Stromal cell of bone marrow (primary cell): ENCODE measurements around the gene ABTB2.

Experiments used
- DNase-seq: peaks from one replicate; pipeline ENCODE4 v3.0.0-alpha.2; 2012; ENCODE audit warnings: low read depth

The ABTB2 gene

DNA sequence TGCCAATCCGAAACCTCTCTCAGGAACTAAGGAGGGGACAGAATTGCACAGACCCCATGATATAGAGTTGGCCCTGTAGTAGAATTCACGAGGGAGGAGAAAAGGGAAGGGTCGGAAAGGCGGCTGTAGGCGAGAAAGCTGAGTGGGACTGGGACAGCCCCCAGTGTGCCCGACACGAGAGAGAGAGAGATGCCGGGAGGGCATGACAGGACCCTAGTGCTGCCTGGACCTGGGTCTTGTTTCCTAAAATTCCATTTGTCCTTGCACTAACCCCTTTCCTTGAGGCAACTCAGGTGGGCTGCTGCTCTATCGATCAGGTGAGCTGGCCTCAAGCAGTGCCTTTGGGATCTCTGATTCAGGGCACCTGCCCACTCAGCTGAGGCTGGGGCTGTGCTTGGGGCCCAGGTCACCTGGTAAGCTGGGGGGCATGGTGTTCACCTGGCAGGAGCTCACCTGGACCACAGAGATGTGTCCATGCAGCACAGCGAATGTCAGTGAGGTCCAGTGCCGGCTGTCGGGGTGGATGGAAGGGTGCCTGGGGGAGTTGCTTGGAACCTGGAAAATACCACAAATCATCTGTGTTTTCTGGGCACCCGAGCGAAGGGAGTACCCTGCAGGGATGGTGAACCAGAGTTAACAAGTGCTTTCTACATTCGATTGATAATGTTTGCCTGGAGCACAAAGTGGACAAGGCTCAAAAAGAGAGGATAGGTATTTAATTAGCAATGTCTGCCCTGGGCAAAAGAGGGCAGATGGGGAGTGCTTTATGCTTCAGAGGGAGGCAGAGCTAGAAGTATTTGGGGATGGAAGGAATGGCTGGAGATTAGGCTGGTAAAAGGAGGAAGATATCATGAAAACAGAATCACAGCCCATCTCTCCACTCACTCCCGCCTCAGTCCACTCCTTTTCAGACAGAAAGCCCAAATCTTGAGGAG, 190.7 kb downstream of the ABTB2 start:
- DNase-seq = no peak

DNA sequence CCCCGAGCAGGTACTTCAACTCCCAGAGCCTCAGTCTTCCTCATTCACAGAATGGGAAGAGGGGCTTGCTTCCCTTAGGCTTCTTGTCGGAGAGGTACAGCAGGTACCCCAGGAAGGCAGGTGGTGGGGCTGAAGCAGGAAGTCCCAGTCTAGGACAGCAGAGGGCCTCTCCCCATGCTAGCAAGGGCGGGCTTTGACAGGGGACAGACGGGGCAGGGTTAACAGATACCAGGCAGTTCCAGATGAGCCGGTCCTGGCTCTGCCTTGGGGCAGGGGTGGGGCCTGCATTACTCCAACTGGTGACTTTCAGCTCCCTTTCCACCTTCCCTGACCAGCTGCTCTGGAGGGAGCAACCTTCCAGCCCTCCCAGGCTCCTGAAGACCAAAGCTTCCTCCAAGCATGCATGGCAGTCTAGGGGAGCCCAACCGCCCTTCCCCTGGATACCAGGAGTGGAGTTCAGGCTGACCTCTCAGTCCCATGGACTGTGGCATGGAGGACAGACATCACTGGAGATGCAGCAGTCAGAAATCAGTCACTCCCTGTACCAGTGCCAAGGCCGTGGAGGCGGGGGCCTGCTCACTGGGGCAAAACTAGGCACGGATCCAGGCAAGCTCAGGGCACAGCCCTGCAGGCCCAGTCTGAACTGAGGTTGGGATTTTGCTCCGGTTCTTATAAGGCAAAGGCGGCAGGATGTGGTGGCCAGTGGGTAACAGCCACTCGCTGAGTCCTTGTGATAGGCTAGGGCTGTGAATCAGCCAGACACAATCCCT, 191.8 kb downstream of the ABTB2 start:
- DNase-seq = no peak

DNA sequence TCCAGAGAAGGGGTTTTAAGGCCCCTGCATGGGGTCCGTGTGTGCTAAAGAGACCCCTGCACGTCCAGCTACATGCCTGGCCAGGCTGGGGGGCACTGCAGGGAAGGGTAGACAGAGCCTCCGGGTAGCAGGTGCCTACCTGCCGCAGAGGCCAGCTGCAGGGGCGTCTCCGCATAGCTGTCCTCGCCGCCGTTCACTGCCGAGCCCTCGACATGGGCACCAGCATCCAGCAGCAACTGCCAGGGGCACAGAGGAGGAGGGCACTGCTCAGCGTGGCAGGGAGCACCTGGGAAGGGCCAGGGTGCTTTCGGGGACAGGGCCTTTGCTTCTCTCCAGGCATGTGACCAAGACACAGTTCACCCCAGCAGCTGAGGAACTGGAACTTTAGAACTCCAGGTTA, 192.7 kb downstream of the ABTB2 start:
- DNase-seq = no peak

DNA sequence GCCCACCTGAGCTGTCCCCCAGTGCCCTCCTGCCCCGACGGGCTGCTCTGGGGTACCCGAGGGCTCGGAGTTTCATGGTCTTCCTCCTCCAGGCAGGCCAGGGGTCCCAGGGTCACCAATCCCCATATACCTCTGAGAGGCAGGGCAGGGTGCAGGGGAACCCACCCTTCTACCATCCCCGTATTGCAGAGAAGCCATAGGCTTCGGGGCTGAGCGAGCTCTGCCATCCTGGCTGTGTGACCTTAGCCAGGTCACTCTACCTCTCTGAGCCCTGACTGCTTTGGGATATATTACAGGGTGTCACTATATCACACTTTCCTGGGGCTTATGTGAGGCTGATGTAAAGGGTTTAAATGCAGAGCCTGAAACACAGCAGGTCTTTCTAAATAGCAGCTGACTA, 195.0 kb downstream of the ABTB2 start:
- no peak for DNase-seq

DNA sequence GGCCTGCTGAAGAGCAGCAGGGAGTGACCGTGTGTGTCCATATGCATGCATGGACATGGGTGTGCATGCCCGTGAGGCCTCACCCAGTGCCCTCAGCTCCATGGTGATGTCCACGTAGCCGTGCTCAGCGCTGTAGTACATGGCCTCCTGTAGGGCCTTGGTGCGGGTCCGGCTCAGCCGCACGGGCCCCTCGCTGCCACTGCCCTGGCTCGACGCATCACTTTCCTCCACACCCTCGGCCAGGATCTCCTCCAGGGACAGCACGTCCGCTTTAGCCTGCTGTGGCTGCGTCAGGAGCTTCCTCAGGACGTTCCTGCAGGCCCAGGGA, 195.4 kb downstream of the ABTB2 start:
- no peak for DNase-seq

DNA sequence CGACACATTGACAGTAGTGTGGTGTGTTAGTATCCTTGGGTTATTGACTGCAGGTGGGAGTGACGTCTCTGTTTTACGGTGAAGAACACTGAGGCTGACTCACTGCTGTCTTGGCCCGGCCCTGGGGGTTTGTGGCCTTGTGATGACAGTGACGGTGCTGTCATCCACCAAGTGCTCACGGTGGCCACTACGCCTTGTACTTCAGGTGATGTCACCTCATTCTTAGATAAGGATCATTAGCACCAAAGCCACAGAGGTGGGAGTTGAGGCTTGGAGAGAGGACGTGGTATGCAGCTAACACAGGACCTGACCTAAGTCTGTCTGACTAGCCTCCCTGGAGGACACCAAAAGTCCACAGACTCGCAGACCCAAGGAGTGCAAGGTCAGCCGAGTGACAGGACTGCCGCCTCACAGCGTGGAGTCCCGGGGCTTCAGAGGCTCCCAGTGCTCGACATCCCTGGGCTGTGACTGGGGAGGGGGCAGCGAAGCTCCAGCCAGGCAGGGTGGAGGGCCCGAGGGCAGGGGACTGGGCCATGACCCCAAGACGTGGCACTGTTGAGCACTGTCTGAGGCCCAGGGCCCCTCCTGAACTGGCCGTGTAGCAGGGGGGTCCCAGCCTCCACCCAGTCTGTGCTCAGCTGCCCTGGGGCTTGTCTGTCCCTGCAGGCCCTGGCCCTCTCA, 195.9 kb downstream of the ABTB2 start:
- DNase-seq = no peak

DNA sequence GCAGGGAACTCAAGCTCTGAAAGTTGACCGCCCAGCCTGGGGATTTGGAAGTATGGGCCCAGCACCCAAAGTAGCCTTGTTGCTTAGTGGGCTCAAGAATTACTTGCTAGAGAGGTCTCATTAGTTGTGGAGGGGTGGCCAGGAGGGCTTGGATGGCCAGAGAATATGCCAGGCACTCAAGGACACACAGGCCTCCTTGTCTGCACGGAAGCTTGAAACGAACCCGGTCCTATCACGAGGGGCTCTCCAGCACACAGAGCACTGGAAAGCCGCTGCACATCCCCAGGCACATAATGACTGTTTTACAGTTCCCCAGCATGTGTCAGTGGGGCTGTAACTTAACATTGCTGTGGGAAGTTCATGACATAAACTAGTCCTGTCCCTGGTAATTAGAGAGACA, 196.4 kb downstream of the ABTB2 start:
- DNase-seq = no peak

DNA sequence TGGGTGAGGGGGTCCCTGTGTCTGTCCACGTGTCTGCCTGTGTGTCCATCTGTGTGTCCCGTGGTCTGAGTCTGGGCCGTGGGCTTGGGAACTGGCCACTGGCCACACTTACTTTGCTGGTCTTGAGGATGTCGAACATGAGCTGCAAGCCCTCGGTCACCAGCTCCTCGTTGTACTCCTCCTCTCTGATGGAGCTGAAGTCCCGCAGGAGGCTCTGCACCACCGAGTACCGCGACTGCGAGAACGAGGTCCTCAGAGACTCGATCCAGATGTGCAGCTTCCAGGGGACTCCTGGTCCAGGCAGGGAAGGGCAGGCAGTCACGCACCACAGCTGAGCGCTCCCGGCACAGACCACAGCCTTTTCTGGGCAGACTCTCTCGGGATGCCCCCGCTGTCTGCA, 197.0 kb downstream of the ABTB2 start:
- DNase-seq = no peak

DNA sequence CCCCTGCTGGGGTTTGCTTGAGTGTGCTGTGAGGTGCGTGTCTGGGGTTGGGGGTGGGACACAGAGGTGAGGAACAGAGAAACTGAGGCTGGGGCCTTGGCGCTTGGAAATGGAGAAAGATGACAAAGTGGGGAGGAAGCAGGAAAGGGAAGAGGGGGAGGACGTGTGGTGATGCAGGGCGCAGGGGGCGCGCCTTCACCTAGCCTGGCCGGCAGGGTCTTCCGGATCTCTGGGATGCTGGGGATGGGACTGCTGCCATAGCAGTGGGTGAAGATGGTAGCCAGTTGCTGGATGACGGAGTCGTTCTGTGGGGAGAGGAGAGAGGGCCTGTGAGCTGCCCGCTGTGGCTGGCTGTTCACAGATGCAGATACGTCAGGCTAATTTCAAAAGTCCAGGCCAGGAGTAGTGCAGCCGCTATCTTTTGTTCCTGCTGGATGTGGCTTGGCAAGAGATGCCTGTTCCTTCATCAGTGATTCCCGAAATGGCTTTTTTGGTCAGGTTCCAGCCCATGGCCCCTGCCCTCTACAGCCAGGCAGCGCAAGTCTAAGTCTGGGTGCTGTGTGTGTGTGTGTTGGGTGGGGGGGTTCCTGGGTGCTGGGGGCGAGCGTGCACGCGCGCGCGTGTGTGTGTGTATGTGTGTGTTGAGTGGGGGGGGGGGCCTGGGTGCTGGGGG, 197.6 kb downstream of the ABTB2 start:
- no peak for DNase-seq

DNA sequence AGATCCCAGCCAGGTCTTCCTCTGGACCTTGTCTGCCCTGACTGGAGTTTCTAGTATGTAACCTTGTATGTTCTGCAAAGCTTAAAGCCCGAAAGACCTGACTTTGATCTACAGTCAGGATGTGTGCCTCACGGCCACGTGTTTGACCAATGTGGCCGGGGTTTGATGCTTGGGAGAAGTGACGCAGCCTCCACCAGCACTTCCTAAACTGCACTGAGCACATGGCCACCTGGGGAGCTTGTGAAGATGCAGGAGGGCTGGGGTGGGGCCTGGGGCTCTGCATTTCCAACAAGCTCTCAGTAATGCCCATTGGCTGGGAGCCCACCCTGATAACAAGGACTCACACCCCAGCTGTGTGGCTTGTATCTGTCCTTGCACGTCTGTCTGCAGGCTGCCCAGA, 199.1 kb downstream of the ABTB2 start:
- no peak for DNase-seq

DNA sequence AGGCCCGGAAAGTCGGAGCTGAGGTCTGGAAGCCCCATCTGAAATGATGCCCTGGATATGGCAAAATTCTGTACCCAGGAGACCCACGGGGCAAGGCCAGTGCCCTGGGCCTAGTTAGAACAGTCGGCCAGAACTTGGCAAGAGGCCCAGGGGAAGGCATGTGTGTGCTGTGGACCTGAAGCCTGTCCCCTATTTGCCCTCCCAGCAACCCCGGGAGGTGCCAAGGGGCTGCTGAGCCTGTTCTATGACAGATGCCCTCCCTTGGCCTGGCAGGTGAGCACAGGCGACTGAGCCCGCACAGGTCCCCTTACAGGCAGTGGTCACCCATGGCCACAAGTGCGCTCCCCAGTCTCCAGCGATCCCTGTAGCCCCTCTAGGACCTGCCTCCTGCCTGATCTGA, 200.6 kb downstream of the ABTB2 start:
- DNase-seq = no peak

DNA sequence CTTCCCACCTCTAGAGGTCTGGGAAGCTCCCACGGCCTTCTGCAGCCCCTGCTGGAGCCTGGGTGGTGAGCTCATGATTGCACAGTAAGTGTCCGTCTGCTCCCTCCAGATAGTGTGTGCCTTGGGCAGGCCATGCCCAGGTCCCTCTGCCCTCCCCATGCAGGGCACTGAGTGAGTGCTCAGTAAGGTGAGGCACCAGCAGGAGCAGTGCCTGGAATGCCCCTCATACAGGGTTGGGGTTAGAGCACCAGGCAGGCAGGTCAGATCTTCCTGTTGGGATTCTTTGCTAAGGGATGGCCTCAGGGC, 202.1 kb downstream of the ABTB2 start:
- no peak for DNase-seq

DNA sequence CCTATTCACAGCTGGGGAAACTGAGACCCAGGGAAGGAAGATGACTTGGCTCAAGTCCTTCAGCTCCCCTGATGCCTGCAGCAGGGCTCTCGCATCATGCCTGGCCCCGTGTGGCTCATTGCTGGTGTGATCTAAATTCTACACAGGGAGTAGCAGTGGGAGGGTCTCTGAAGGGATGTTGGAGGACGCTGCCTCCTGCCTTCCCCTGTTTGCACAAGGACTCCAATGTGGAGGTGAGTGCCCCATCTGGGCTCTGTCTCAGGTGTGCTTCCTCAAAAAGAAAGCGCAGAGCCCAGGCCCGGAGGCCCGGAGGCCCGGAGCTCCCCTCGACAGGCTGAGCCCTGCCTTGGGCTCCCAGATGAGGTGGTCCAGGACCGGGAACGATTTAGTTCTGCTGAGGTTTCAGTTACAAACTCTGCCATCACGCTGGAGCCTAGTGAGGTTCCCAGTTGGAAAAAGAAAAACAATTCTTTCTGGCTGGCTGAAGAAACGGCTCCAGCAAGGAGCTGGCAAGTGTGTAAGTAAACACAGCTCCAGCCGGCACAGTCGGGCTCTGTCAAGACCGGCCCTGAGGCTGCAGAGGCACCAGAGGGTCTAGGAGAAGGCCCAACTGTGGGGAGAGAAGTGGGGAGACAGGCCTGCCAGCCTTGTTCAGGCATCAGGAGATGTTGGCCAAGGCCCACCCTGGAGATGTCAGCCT, 202.6 kb downstream of the ABTB2 start:
- no peak for DNase-seq

DNA sequence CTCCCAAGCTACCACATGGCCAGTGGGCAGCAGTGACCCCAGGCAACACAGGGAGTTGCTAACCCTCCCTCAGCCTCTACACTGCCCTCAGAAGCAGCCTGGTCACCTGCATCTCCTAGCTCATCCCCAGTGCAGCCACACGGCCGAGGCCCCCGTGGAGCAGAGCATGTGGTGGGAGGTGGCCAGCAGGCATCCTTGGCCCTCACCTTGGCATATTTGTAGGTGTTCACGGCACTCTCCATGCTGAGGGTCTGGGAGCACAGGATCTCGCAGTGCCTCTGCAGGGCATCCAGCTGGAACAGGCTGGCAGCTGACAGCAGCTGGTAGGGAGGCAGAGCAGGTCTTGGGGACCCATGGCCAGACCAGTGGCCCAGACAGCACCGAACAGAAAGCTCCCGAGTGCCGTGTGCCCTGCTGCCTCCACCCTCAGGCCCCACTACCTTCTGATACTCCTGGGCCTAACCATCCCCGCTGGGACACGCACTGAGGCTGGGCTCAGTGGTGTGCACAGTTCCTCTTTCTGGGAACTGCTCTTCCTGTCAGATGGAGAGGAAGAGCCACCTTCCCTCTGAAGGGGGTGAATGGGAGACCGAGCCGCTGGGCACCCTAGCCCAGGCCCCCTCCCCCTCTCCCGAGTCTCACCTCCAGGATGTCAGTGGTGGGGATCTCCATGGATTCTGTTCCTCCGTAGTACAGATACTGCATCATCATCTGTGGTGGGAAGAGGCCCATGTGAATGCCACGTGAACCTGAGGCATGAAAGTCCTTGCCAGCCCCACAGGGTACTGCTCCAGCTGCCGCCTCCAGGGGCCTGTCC, 203.5 kb downstream of the ABTB2 start:
- no peak for DNase-seq

DNA sequence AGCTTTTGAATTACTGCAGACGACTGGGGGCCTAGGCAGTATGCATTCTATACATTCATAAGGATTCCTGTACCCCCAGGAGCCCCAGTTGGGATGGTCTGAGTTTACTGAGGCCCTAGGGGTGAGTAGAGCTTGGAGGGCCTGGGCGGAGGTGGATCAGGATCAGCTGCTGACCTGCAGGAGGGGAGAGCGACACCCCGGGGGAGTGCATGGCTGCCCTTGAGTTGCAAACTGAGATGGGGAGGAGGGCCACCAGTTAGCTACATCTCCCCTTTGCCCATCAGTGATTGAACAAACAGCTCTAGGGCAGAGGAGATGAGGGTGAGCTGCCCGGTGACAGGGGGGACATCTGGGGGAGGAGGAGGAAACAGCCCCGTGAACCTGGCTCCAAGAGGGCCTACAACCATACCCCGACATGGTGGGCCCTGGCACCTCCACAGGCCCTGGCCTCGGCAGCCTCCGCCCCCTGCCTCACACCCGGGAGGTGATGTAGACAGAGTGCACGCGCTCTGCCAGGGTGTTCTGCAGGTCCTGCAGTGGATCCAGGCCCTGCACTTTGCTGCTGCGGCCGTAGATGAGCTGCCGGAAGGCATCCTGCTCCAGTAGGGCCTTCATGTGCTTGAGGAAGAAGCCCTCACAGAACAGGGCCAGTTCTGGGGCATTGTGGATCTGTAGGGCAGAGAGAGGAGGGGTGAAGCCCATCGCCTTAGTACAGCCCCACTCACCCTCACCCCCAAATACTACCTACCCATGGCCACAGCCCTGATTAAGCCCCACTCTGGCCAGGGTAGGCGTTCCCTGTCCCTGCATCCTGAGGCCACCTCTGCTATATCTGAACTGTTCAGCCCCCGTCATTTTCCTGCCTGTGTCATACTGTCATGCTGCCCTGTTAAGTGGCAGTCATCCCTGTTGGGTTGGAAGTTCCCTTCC, 205.6 kb downstream of the ABTB2 start:
- no peak for DNase-seq

DNA sequence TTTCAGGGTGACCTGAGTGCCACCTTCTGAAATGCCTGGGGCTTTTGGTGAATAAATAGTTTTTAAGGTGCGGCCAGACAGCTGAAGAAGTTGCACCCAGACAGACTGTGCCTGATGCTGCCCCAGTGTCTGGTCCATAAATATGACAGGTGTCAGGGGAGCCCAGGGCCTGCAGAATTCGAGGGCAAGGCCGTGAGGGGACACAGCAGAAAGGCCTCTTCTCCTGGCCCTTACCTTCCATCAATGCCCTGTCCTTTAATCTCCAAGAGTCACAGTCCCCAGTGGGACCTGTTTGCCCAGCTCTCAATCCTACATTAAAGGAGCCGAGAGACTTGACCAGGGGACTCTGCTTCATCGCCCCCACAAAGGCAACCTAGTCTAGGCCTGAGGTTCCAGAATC, 206.6 kb downstream of the ABTB2 start:
- DNase-seq = no peak

DNA sequence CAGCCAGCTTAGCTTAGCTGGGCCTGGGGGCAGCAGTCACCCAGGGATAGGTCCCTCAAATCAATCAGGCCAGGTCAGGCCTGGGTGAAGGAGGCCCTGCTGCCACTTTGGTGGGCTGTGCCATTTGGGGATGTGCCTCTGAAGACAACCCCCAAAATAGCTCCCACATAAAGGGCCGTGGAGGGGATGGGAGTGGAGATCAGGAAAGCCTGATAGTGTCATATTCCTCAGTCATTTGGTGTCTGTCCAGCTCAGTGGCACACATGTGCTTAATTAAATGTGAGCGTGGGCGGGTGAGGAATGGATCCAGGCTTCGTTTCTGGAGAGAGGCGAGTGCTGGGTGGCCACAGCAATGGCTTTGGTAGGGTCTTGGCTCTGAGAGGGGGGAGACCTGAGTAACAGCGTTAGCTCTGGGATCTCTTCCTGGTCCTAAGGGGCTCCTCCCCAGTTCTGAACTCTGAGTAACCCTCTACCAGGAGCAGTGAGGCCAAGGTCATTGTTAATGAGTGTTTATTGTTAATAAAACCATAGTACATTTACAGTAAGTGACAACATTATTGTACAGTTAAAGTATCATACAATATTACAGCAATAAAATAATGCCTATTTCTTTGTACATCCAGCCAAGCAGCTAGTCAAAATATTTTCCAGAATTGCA, 207.2 kb downstream of the ABTB2 start:
- no peak for DNase-seq

DNA sequence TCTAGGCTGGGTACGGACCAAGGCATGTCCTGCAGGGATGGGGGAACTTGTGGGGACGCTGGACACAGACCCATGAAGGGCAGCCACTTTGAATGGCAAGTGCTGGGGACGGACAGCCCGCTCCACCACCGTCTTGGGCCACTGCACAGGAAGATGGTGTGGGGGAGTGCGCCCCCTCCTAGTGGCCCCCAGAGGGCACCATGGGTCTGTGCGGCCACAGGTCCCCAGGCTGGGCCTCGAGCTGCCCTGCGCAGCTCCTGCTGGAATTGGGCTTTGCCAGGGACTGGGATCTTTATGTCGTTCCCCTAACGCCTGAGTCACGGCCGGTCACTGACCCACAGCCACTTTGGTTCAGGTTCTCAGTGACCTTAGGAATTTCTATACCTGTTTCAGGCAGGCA, 208.0 kb downstream of the ABTB2 start:
- no peak for DNase-seq

DNA sequence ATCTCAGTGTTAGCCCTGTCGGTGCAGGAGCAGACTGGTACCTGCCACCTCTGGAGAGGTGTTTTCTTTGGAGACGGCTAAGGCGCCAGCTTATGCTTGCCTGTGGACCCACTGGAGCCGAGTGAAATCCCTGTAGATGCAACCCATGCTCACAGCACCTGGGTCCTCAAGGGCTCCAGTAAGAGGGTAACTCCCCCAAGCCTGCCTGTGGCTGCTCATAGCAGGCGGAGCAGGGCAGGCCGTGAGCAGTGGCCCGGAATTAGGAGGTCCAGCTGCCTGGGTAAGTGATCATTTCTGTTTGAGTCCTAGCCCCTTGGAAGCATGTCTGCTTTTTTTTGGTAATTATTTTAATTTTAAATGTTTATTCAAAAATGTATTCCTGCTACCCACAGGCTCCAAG, 208.5 kb downstream of the ABTB2 start:
- no peak for DNase-seq
